ENCODE results near the gene ATP5F1B. TPM values are rescaled to one million over a fixed set of nuclear protein-coding genes. Genes with fewer than 3 reads are reported as not detected.

Gene ATP5F1B
- total and polyA plus RNA-seq, 2 donors (not counting 1 experiment from before 2014, with no cell fraction given): 613 to 965 TPM

DNA sequence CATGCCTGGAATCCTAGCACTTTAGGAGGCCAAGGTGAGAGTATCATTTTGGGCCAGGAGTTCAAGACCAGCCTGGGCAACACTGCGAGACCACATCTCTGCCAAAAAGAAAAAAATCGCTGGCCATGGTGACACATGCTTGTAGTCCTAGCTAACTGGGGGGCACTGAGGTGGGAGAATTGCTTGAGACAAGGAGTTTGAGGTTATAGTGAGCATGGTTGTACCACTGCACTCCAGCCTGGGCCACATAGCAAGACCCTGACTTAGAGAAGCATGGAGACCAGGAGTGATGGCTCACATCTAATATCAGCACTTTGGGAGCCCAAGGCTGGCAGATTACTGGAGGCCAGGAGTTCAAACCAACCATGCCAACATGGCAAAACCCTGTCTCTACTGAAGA lies 33.1 kb upstream of the ATP5F1B start:
- TF ChIP-seq, protein P1, sequence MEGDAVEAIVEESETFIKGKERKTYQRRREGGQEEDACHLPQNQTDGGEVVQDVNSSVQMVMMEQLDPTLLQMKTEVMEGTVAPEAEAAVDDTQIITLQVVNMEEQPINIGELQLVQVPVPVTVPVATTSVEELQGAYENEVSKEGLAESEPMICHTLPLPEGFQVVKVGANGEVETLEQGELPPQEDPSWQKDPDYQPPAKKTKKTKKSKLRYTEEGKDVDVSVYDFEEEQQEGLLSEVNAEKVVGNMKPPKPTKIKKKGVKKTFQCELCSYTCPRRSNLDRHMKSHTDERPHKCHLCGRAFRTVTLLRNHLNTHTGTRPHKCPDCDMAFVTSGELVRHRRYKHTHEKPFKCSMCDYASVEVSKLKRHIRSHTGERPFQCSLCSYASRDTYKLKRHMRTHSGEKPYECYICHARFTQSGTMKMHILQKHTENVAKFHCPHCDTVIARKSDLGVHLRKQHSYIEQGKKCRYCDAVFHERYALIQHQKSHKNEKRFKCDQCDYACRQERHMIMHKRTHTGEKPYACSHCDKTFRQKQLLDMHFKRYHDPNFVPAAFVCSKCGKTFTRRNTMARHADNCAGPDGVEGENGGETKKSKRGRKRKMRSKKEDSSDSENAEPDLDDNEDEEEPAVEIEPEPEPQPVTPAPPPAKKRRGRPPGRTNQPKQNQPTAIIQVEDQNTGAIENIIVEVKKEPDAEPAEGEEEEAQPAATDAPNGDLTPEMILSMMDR (conservative IDR thresholded peaks at IDR 0.05 in 1 of 2, IDR thresholded peaks at IDR 0.05 in 1 of 2; ENCODE audit: low read depth in 1 of 2, low read length in 2 of 2): no peak
- no peak for TF ChIP-seq EZH2 (IDR thresholded peaks at IDR 0.05; ENCODE audit: low read length, missing control alignments)
- Histone ChIP-seq H3K9me3 (ENCODE audit: control insufficient read depth, insufficient read depth, low read depth, low read length) (no peaks in the 10 kb centered on the region), H3K79me2 (ENCODE audit: control insufficient read depth, insufficient read depth, low read length) (peaks cover 95% of the 10 kb centered on the region), H3K9ac (ENCODE audit: insufficient read depth, low read length) (no peak overlapping the region), H2AFZ (ENCODE audit: low read length) (no peak overlapping the region), H3K27ac (ENCODE audit: insufficient read depth, low read length) (no peak overlapping the region), H3K36me3 (ENCODE audit: control insufficient read depth, insufficient read depth, low read length) (peaks cover 1% of the 10 kb centered on the region), H3K4me3 (replicated peaks in 1 of 4; ENCODE audit: control extremely low read depth in 1 of 4, insufficient read depth in 1 of 4, low read depth in 3 of 4, low read length in 4 of 4) (no peak overlapping the region), H3K4me1 (ENCODE audit: control insufficient read depth, extremely low read depth, insufficient read depth, low read length) (no peaks in the 10 kb centered on the region), H4K20me1 (ENCODE audit: control insufficient read depth, extremely low read depth, insufficient read depth, low read length) (no peaks in the 10 kb centered on the region), H3K27me3 (ENCODE audit: control insufficient read depth, insufficient read depth, low read length) (no peaks in the 10 kb centered on the region), H3K4me2 (ENCODE audit: extremely low read depth, insufficient read depth, low read length) (no peak overlapping the region)
- no peak for DNase-seq (ENCODE audit: low read depth in 2 of 2)

DNA sequence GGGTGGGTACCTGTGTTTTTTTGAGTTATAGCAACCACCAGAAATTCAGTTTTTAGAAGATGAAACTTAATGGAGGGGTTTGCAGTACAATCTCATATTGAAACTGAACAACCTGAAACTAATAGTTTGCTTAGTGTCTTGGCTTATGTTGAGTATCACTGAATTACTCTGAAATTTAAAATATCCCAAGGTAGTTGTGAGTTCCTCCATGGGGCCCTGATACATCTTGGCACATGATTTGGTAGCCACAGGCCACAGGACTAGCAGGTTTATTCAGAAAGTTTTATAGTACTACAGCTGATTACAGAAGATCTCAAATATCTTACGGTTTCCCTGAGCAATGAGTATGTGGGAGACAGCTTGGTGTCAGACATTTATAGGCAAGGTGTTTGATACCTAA lies 31.9 kb upstream of the ATP5F1B start:
- peaks cover 3% of the 10 kb centered on the region for H3K4me1 ChIP-seq (ENCODE audit: control insufficient read depth, extremely low read depth, insufficient read depth, low read length)
- H4K20me1 ChIP-seq (ENCODE audit: control insufficient read depth, extremely low read depth, insufficient read depth, low read length): no peaks in the 10 kb centered on the region
- no peak overlapping the region for H2AFZ ChIP-seq (ENCODE audit: low read length)
- peaks cover 92% of the 10 kb centered on the region for H3K79me2 ChIP-seq (ENCODE audit: control insufficient read depth, insufficient read depth, low read length)
- no peak overlapping the region for H3K9ac ChIP-seq (ENCODE audit: insufficient read depth, low read length)
- no peak overlapping the region for H3K4me3 ChIP-seq (replicated peaks in 1 of 4; ENCODE audit: control extremely low read depth in 1 of 4, insufficient read depth in 1 of 4, low read depth in 3 of 4, low read length in 4 of 4)
- DNase-seq (ENCODE audit: low read depth in 2 of 2): no peak
- H3K9me3 ChIP-seq (ENCODE audit: control insufficient read depth, insufficient read depth, low read depth, low read length): no peaks in the 10 kb centered on the region
- H3K36me3 ChIP-seq (ENCODE audit: control insufficient read depth, insufficient read depth, low read length): peaks cover 1% of the 10 kb centered on the region
- TF ChIP-seq EZH2 (IDR thresholded peaks at IDR 0.05; ENCODE audit: low read length, missing control alignments): no peak
- TF ChIP-seq, protein P1 (conservative IDR thresholded peaks at IDR 0.05 in 1 of 2, IDR thresholded peaks at IDR 0.05 in 1 of 2; ENCODE audit: low read depth in 1 of 2, low read length in 2 of 2): no peak
- no peak overlapping the region for H3K4me2 ChIP-seq (ENCODE audit: extremely low read depth, insufficient read depth, low read length)
- no peak overlapping the region for H3K27ac ChIP-seq (ENCODE audit: insufficient read depth, low read length)
- H3K27me3 ChIP-seq (ENCODE audit: control insufficient read depth, insufficient read depth, low read length): no peaks in the 10 kb centered on the region

DNA sequence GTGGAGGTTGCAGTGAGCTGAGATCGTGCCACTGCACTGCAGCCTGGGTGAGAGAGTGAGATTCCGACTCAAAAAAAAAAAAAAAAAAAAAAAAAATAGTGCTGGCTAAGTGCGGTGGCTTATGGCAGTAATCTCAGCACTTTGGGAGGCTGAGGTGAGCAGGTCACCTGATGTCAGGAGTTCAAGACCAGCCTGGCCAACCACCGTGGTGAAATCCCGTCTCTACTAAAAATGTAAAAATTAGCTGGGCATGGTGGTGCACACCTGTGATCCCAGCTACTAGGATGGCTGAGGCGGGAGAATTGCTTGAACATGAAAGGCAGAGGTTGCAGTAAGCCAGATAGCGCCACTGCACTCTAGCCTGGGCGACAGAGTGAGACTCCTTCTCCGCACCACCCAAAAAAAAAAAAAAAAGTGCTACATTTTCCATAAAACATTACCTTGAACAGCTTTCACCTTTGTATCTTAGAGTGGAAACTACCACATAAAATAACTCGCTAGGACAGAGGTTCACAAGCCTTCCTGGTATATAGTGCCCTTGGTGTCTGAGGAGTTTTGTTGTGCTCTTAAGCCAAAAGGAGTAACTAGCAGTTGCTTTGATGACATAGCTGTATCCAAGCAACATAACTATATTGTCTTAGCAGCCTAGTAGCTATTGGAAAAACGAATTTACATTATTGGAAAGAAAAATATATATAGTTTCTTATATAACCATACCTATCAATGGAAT lies 31.2 kb upstream of the ATP5F1B start:
- peaks cover 3% of the 10 kb centered on the region for H3K4me1 ChIP-seq (ENCODE audit: control insufficient read depth, extremely low read depth, insufficient read depth, low read length)
- H3K4me3 ChIP-seq (replicated peaks in 1 of 4; ENCODE audit: control extremely low read depth in 1 of 4, insufficient read depth in 1 of 4, low read depth in 3 of 4, low read length in 4 of 4): no peak overlapping the region
- H3K9me3 ChIP-seq (ENCODE audit: control insufficient read depth, insufficient read depth, low read depth, low read length): no peaks in the 10 kb centered on the region
- no peak for DNase-seq (ENCODE audit: low read depth in 2 of 2)
- no peak overlapping the region for H3K4me2 ChIP-seq (ENCODE audit: extremely low read depth, insufficient read depth, low read length)
- H3K79me2 ChIP-seq (ENCODE audit: control insufficient read depth, insufficient read depth, low read length): peaks cover 92% of the 10 kb centered on the region
- TF ChIP-seq, protein P1 (conservative IDR thresholded peaks at IDR 0.05 in 1 of 2, IDR thresholded peaks at IDR 0.05 in 1 of 2; ENCODE audit: low read depth in 1 of 2, low read length in 2 of 2): no peak
- no peak for TF ChIP-seq EZH2 (IDR thresholded peaks at IDR 0.05; ENCODE audit: low read length, missing control alignments)
- H3K9ac ChIP-seq (ENCODE audit: insufficient read depth, low read length): no peak overlapping the region
- no peak overlapping the region for H3K27ac ChIP-seq (ENCODE audit: insufficient read depth, low read length)
- H3K36me3 ChIP-seq (ENCODE audit: control insufficient read depth, insufficient read depth, low read length): peaks cover under 1% of the 10 kb centered on the region
- H4K20me1 ChIP-seq (ENCODE audit: control insufficient read depth, extremely low read depth, insufficient read depth, low read length): no peaks in the 10 kb centered on the region
- H2AFZ ChIP-seq (ENCODE audit: low read length): no peak overlapping the region
- no peaks in the 10 kb centered on the region for H3K27me3 ChIP-seq (ENCODE audit: control insufficient read depth, insufficient read depth, low read length)
